Sciatic nerve (tissue), 2 donors: ENCODE results near the gene PTPRD. TPM values are rescaled to one million over a fixed set of nuclear protein-coding genes. Genes with fewer than 3 reads are reported as not detected.

Experiments
- ATAC-seq: fragments of 200-7000 bp; cut with Tn5 transposase; one replicate; pipeline ENCODE4 v1.9.1; 2020; ENCODE audit warnings: mild to moderate bottlenecking, moderate library complexity
- DNase-seq: peaks from one replicate; pipeline ENCODE4 v3.0.0-alpha.2; 2020; ENCODE audit warnings: low spot score
- intact Hi-C: fragments of 100-400 bp; cut with DNase I; formaldehyde crosslinking; loops from one replicate; pipeline ENCODE4 v1.14.2; 2022
- total RNA-seq: library from RNA; stranded (reverse); fragmentation: NEBNext Ultra II Directional; extraction: Animal tissue kit (Norgen Biotek cat#: 25700); gene quantifications from one replicate; pipeline ENCODE4 v1.2.1, GENCODE V29; 2021
- donor health status: DM: no; HTN: no; CAD: no.
- donor health status: DM: no; HTN: no; CAD: no.

Gene PTPRD
- total RNA-seq, 1 donor from 2014 or later: 4.7 TPM

GRCh38 chr9:8831568-8831967, 1781.2 kb downstream of the PTPRD start:
- ATAC-seq: no peak
- intact Hi-C loops: no loop called here
- DNase-seq: no peak

DNA sequence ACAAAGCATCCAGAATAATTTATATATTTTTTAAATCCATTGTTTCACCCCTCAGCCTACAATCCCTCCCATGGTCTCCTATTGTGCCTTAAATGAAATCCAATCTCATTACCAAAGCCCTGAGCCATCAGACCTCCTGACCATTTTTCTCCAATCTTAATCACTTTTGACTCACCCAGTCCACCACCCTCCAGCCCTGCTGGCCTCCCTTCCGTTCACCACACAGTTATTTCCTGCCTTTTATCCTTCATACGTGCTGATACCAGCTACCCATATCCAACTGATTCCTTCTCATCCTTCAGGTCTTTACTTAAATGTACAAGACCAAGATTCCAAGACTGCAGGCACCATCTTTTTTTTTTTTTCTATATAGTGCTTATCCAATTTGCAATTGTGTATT, 1786.5 kb downstream of the PTPRD start:
- intact Hi-C loops: no loop called here
- ATAC-seq (no peak), DNase-seq (no peak)

GRCh38 chr9:8825585-8826147, 1787.1 kb downstream of the PTPRD start:
- DNase-seq: no peak
- intact Hi-C loops: no loop called here
- no peak for ATAC-seq

GRCh38 chr9:8823131-8823895, 1789.5 kb downstream of the PTPRD start:
- ATAC-seq: no peak
- no peak for DNase-seq
- intact Hi-C loops: no loop called here

DNA sequence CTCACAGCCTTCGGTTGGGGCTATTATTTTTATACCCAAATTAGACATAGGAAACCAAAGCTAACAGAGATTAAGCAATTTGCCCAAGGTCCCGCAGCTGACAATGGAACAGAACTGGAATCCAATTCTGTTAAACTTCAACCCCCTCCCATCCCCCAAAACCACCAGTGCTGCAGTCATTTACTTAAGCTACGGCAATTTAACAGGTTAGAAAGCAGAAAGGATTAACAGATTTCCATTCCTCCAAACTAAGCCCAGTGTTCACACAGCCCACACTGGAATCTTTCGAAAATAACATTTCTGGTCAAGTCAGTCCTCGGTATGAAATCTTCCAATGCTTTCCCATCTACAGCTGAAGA, 1790.2 kb downstream of the PTPRD start:
- ATAC-seq (no peak), DNase-seq (no peak)
- intact Hi-C loops: no loop called here

DNA sequence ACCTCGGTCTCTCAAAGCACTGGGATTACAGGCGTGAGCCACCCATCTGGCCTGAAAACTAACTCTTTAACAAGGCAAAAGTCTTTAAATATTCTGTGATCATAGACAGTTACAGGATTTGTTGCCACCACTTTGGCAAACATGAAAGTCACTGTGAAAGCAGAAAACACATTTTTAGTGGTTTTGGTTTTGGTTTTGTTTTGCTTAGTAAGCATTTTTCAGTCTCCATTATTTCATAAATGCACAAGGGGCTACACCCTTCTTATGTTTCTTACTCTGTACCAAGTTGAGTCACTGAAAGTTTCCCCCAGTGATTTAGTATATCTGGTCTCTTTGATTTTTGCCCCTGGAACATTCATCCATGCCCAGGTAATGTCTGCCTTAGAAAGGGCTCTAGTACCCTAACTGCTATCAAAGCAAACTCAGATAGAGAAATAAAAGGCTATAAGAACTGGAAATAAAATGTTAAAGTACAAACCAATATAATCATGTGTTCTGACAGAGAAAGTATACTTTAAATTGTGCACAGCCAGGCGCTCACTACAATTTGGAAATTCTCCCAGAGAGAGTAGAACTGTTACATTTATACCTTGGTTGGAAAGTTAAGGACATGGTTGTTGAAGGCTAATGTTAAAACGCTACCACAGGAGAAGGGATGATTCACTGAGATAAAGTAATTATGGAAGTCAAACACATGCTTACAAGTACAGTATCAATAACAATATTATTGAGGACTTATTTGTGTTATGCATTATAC, 1790.7 kb downstream of the PTPRD start:
- no peak for DNase-seq
- no peak for ATAC-seq
- intact Hi-C loops: no loop called here

GRCh38 chr9:8817335-8817734, 1795.5 kb downstream of the PTPRD start:
- intact Hi-C loops: no loop called here
- ATAC-seq (no peak), DNase-seq (no peak)

- intact Hi-C loops: no loop called here
- DNase-seq (no peak), ATAC-seq (no peak)
These were observed 1796.4 kb downstream of the PTPRD start for GRCh38 chr9:8816361-8816760.

GRCh38 chr9:8815931-8816330, 1796.9 kb downstream of the PTPRD start:
- DNase-seq: no peak
- no peak for ATAC-seq
- intact Hi-C loops: no loop called here

GRCh38 chr9:8815219-8815618, 1797.6 kb downstream of the PTPRD start:
- DNase-seq (no peak), ATAC-seq (no peak)
- intact Hi-C loops: no loop called here

GRCh38 chr9:8812888-8813287, 1799.9 kb downstream of the PTPRD start:
- ATAC-seq: no peak
- intact Hi-C loops: no loop called here

GRCh38 chr9:8809741-8810140, 1803.1 kb downstream of the PTPRD start:
- intact Hi-C loops: no loop called here
- no peak for DNase-seq
- ATAC-seq: no peak

More at GRCh38 chr9:8812888-8813287, 1799.9 kb downstream of the PTPRD start:
- DNase-seq: no peak

GRCh38 chr9:8806150-8806549, 1806.7 kb downstream of the PTPRD start:
- DNase-seq: no peak
- intact Hi-C loops: no loop called here
- ATAC-seq: no peak

DNA sequence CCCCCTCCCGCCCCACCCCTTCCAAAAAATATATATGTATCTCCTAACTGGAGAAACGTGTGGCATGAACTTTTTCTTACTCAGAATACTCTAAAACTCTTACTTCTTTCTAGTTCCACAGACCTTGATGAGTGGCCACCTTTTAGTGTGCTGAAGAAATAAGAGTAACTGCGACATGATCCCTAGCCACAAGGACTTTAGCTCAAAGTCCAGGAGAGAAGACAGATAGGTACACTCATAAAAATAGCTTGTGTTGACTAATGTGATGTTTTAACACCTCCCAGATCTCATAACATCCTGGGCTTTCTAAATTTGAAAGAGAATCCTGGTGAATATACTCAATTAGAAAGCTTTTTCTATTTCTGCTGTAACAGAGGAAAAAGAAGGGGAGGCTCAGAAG, 1808.2 kb downstream of the PTPRD start:
- intact Hi-C loops: no loop called here

GRCh38 chr9:8802242-8802641, 1810.6 kb downstream of the PTPRD start:
- intact Hi-C loops: no loop called here
- no peak for DNase-seq
- ATAC-seq: no peak

More for the DNA sequence above, 1808.2 kb downstream of the PTPRD start:
- no peak for ATAC-seq
- DNase-seq: no peak

DNA sequence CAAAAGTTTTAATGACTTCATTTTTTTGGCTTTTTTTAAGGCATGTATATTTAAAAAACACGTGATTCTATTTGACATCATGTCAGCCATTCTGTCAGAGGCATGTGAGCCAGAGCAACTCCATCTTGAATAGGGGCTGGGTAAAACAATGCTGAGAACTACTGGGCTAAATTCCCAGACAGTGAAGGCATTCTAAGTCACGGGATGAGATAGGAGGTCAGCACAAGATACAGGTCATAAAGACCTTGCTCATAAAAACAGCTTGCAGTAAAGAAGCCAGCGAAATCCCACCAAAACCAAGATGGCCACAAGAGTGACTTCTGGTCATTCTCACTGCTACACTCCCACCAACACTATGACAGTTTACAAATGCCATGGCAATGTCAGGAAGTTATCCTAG, 1812.6 kb downstream of the PTPRD start:
- intact Hi-C loops: no loop called here
- ATAC-seq (no peak), DNase-seq (no peak)

GRCh38 chr9:8799615-8800014, 1813.2 kb downstream of the PTPRD start:
- ATAC-seq: no peak
- DNase-seq: no peak
- intact Hi-C loops: no loop called here

- no peak for ATAC-seq
- DNase-seq: no peak
- intact Hi-C loops: no loop called here
These were observed 1813.6 kb downstream of the PTPRD start for GRCh38 chr9:8799206-8799605.

DNA sequence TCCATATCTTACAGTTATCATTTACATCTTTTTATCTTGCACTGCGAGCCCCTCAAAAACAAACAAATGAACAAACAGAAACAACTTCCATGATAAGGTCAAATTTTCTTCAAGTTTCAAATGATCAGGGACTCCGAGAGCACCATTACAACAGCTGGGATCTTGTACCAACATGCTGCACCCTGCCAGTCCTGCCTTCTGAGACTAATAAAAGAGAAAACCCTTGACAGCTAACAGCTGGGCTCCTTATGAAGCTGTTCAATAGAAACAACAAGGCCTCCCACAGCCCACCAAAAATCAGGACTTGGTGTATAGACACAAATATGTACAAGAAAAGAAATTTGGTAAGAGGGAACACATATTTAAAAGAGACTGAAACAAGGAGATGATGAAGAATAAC, 1828.0 kb downstream of the PTPRD start:
- ATAC-seq: no peak
- intact Hi-C loops: no loop called here
- DNase-seq: no peak

GRCh38 chr9:8783941-8784340, 1828.9 kb downstream of the PTPRD start:
- intact Hi-C loops: no loop called here
- DNase-seq: no peak
- ATAC-seq: no peak
